B cell (primary cell): Measurements from ENCODE around the gene NETO1. TPM values are rescaled to one million over a fixed set of nuclear protein-coding genes. Genes with fewer than 3 reads are reported as not detected.

Source experiments
- ATAC-seq: fragments of 200-7000 bp; cut with Tn5 transposase; one replicate; pipeline ENCODE4 v1.10.0; 2021; ENCODE audit warnings: low read depth, mild to moderate bottlenecking, moderate number of reproducible peaks, moderate library complexity
- CTCF ChIA-PET: fragments of 350-600 bp; sonication (Branson Sonifier 250); formaldehyde crosslinking; loops from one replicate; lab custom pipeline; 2021; ENCODE audit warnings: antibody characterized with exemption, inconsistent platforms; lab: Charles Lee
- POLR2A ChIA-PET: fragments of 350-600 bp; sonication (Branson Sonifier 250); formaldehyde crosslinking; loops from one replicate; lab custom pipeline; 2021; ENCODE audit warnings: antibody characterized with exemption; lab: Charles Lee
- DNase-seq: peaks from one replicate; pipeline ENCODE4 v3.0.0; 2013
- H2AFZ ChIP-seq: 2 replicates; pipeline ENCODE4 v1.6.1; 2012; ENCODE audit warnings: mild to moderate bottlenecking, low read depth, low read length; ENCODE audit not compliant: insufficient read depth, poor library complexity, severe bottlenecking
- H3K27ac ChIP-seq, 2 donors: 1 replicate in 1 of 2; 2 replicates in 1 of 2; pipeline ENCODE4 v1.5.1; 2012 to 2013; ENCODE audit warnings: low read length in 2 of 2, mild to moderate bottlenecking in 2 of 2, moderate library complexity in 1 of 2
- H3K27me3 ChIP-seq, 4 experiments: fragments of 200-600 bp in 1 of 4; sonication (generic) in 1 of 4; replicated peaks in 1 of 4; 1 replicate in 2 of 4; 2 replicates in 2 of 4; pipeline versions ENCODE4 v1.6.1 to v1.7.0; 2013 to 2016; ENCODE audit warnings: low read length in 3 of 4, mild to moderate bottlenecking in 2 of 4, mixed read lengths in 1 of 4, moderate library complexity in 1 of 4; ENCODE audit not compliant: insufficient read depth in 4 of 4, control insufficient read depth in 3 of 4; ENCODE audit errors: control extremely low read depth in 1 of 4
- H3K36me3 ChIP-seq, 2 experiments: replicated peaks in 1 of 2; 1 replicate in 1 of 2; 2 replicates in 1 of 2; pipeline versions ENCODE4 v1.6.1 to v1.7.1; 2013; ENCODE audit warnings: low read length in 1 of 2; ENCODE audit not compliant: insufficient read depth in 2 of 2, control insufficient read depth in 1 of 2; ENCODE audit errors: control extremely low read depth in 1 of 2, extremely low read depth in 1 of 2
- H3K4me1 ChIP-seq, 2 donors: fragments of 200-600 bp in 1 of 2; sonication (generic) in 1 of 2; 1 replicate in 1 of 2; 2 replicates in 1 of 2; pipeline versions ENCODE4 v1.5.1 to v1.6.1; 2013 to 2017; ENCODE audit warnings: low read length in 2 of 2; ENCODE audit not compliant: control insufficient read depth in 2 of 2, insufficient read depth in 2 of 2
- H3K4me2 ChIP-seq: replicated peaks from 2 replicates; pipeline ENCODE3; 2012; ENCODE audit warnings: mild to moderate bottlenecking, low read depth, low read length; ENCODE audit not compliant: poor library complexity, severe bottlenecking
- H3K4me3 ChIP-seq, 5 experiments: fragments of 200-600 bp in 1 of 5; sonication (generic) in 1 of 5; 1 replicate in 3 of 5; 2 replicates in 2 of 5; pipeline versions ENCODE4 v1.5.1 to v1.7.0; 2011 to 2016; ENCODE audit warnings: low read length in 4 of 5, mild to moderate bottlenecking in 4 of 5, low read depth in 2 of 5, control low read depth in 1 of 5, moderate library complexity in 1 of 5; ENCODE audit not compliant: insufficient read depth in 1 of 5; ENCODE audit errors: control extremely low read depth in 1 of 5, extremely low read depth in 1 of 5
- H3K79me2 ChIP-seq: fragments of 200-600 bp; sonication (generic); one replicate; pipeline ENCODE4 v1.6.0; 2016; ENCODE audit warnings: low read length; ENCODE audit not compliant: control insufficient read depth, insufficient read depth
- H3K9ac ChIP-seq: fragments of 200-600 bp; sonication (generic); 2 replicates; pipeline ENCODE4 v1.6.1; 2017; ENCODE audit warnings: mild to moderate bottlenecking, low read length, moderate library complexity
- H3K9me3 ChIP-seq, 3 donors: one replicate each; pipeline versions ENCODE4 v1.6.1 to v1.7.1; 2013; ENCODE audit warnings: low read length in 2 of 3; ENCODE audit not compliant: control insufficient read depth in 2 of 3, insufficient read depth in 1 of 3; ENCODE audit errors: control extremely low read depth in 1 of 3
- H4K20me1 ChIP-seq: 2 replicates; pipeline ENCODE4 v1.6.0; 2012; ENCODE audit warnings: mild to moderate bottlenecking, low read length; ENCODE audit not compliant: insufficient read depth, control insufficient read depth, poor library complexity, severe bottlenecking
- H3K27ac Mint-ChIP-seq: one replicate; pipeline ENCODE4 v1.8.0; 2021; ENCODE audit warnings: mixed read lengths
- H3K27me3 Mint-ChIP-seq: one replicate; pipeline ENCODE4 v1.8.0; 2021; ENCODE audit warnings: mixed read lengths
- H3K4me1 Mint-ChIP-seq: one replicate; pipeline ENCODE4 v1.8.0; 2021; ENCODE audit warnings: mixed read lengths
- H3K4me3 Mint-ChIP-seq: one replicate; pipeline ENCODE4 v1.8.0; 2021; ENCODE audit warnings: mixed read lengths
- H3K9me3 Mint-ChIP-seq: one replicate; pipeline ENCODE4 v1.8.0; 2022; ENCODE audit warnings: mixed read lengths; ENCODE audit not compliant: insufficient read depth
- EZH2 ChIP-seq: IDR thresholded peaks from 2 replicates; pipeline ENCODE4 v1.6.1; 2012; ENCODE audit warnings: borderline replicate concordance, low read depth, mild to moderate bottlenecking, moderate library complexity, low read length; ENCODE audit not compliant: insufficient read depth, poor library complexity, severe bottlenecking
- WGBS: methylation state at CpG from one replicate; pipeline ENCODE4 v1.1.5; 2013; ENCODE audit warnings: missing lambda C conversion rate; ENCODE audit not compliant: insufficient coverage; 5-methylcytosine and 5-hydroxymethylcytosine counted together
- intact Hi-C: fragments of 100-400 bp; cut with micrococcal nuclease; formaldehyde crosslinking; loops from one replicate; pipeline ENCODE4 v1.10.0; 2022
- polyA plus RNA-seq: library from polyadenylated mRNA; depleted of rRNA; stranded (reverse); fragments of >200 nt; gene quantifications from 2 replicates; pipeline ENCODE4 v1.2.3, GENCODE V29; 2012
- total RNA-seq, 2 donors: library from RNA; stranded (reverse); fragments of 120-200 nt in 1 of 2; gene quantifications; 1 replicate in 1 of 2; 2 replicates in 1 of 2; pipeline versions ENCODE4 v1.2.3 to v1.2.4, GENCODE V29; 2013 to 2022
- TF ChIP-seq, protein P1 (sequence below): fragments of 200-600 bp; IDR thresholded peaks from one replicate; pipeline ENCODE4 v1.8.0; 2022; ENCODE audit warnings: antibody characterized with exemption, mild to moderate bottlenecking

NETO1 gene
- total and polyA plus RNA-seq, 2 donors (not counting 1 experiment from before 2014, with no cell fraction given): 8.4 to 10.5 TPM

DNA sequence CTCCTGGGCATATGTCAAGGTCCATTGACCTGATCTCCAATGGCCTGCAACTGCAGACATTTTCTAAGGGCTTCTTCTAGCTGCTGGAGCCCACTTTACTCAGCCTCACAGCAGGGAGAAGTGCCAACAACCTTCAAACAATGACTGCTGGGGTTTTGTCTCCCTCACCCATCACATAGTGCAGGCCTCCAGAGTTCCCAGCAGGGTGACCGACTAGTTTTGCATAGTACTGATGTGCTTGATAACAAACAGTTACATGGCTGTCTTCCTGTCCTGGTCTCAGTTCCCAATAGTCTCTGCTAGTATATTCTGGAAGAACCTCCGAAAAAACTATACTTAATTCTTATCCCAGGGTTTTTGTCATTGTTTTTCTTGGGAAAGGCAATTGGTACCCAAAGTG lies 10.4 kb upstream of the NETO1 start:
- Histone ChIP-seq H3K4me1 (no peaks in the 10 kb centered on the region), H3K36me3 (no peaks in the 10 kb centered on the region), H3K27me3 (no peaks in the 10 kb centered on the region), H3K9me3 (peaks cover 0 to 4% (median 3%) of the 10 kb centered on the region in 3 donors), H3K27ac (no peak overlapping the region), H3K79me2 (no peaks in the 10 kb centered on the region), H3K4me3 (no peak overlapping the region), H3K9ac (no peak overlapping the region), H3K4me2 (no peak overlapping the region), H2AFZ (no peak overlapping the region), H4K20me1 (no peaks in the 10 kb centered on the region)
- Mint-ChIP-seq H3K9me3 (no peaks in the 10 kb centered on the region), H3K4me3 (no peak overlapping the region), H3K4me1 (no peaks in the 10 kb centered on the region), H3K27me3 (no peaks in the 10 kb centered on the region), H3K27ac (no peak overlapping the region)
- TF ChIP-seq, protein P1, sequence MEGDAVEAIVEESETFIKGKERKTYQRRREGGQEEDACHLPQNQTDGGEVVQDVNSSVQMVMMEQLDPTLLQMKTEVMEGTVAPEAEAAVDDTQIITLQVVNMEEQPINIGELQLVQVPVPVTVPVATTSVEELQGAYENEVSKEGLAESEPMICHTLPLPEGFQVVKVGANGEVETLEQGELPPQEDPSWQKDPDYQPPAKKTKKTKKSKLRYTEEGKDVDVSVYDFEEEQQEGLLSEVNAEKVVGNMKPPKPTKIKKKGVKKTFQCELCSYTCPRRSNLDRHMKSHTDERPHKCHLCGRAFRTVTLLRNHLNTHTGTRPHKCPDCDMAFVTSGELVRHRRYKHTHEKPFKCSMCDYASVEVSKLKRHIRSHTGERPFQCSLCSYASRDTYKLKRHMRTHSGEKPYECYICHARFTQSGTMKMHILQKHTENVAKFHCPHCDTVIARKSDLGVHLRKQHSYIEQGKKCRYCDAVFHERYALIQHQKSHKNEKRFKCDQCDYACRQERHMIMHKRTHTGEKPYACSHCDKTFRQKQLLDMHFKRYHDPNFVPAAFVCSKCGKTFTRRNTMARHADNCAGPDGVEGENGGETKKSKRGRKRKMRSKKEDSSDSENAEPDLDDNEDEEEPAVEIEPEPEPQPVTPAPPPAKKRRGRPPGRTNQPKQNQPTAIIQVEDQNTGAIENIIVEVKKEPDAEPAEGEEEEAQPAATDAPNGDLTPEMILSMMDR: no peak
- no peak for TF ChIP-seq EZH2
- intact Hi-C loops: no loop called here
- POLR2A ChIA-PET: no interaction called here
- no peak for DNase-seq
- 86% methylated on average over 1 of the region's 2 CpGs for WGBS
- CTCF ChIA-PET: no interaction called here
- ATAC-seq: no peak

DNA sequence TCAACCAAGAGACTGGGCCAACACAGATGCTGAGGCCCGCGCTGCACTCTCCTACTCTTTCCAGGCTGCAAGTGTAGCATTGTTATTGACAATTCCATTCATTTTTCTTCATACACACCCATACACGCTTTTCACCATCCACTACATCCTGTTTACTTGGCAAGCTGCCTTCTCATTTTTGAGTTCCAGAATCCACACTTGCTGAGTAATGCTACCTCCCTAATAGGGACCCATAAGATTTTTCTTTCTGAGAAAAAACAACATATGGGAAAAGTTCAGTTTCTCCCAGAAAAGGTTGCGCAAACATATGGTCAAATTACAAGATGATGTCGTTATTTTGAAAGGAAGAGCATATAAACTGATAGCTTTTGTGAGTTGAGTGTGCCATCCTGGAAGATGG lies 3.3 kb upstream of the NETO1 start:
- H3K36me3 ChIP-seq: no peaks in the 10 kb centered on the region
- H3K27me3 ChIP-seq: peaks cover 0 to 21% (median 0%) of the 10 kb centered on the region in 4 experiments
- H3K4me3 ChIP-seq: no peak overlapping the region
- no peaks in the 10 kb centered on the region for H4K20me1 ChIP-seq
- 60% methylated on average over 5 of the region's 5 CpGs for WGBS
- H3K4me1 ChIP-seq: peaks cover 16 to 26% of the 10 kb centered on the region in 2 donors
- no peak overlapping the region for H3K27ac Mint-ChIP-seq
- peak overlapping the region; percentile 3 for H3K4me3 Mint-ChIP-seq
- TF ChIP-seq EZH2: no peak
- TF ChIP-seq, protein P1: no peak
- H3K27ac ChIP-seq: no peak overlapping the region
- H3K4me2 ChIP-seq: no peak overlapping the region
- no peak for ATAC-seq
- peaks cover 10% of the 10 kb centered on the region for H3K27me3 Mint-ChIP-seq
- ChIA-PET CTCF (no interaction called here), POLR2A (no interaction called here)
- no peaks in the 10 kb centered on the region for H3K79me2 ChIP-seq
- no peak for DNase-seq
- peaks cover 23% of the 10 kb centered on the region for H3K4me1 Mint-ChIP-seq
- no peak overlapping the region for H2AFZ ChIP-seq
- intact Hi-C loops: no loop called here
- no peak overlapping the region for H3K9ac ChIP-seq
- H3K9me3 ChIP-seq: peaks cover 0 to 12% (median 0%) of the 10 kb centered on the region in 3 donors
- no peaks in the 10 kb centered on the region for H3K9me3 Mint-ChIP-seq
